ENCODE data around the gene ABCC3. TPM values are rescaled to one million over a fixed set of nuclear protein-coding genes. Genes with fewer than 3 reads are reported as not detected.

The ABCC3 gene
- total and polyA plus RNA-seq, 2 donors (not counting 3 experiments of a cell fraction or from before 2014, with no cell fraction given): 1.1 to 2.6 TPM

DNA sequence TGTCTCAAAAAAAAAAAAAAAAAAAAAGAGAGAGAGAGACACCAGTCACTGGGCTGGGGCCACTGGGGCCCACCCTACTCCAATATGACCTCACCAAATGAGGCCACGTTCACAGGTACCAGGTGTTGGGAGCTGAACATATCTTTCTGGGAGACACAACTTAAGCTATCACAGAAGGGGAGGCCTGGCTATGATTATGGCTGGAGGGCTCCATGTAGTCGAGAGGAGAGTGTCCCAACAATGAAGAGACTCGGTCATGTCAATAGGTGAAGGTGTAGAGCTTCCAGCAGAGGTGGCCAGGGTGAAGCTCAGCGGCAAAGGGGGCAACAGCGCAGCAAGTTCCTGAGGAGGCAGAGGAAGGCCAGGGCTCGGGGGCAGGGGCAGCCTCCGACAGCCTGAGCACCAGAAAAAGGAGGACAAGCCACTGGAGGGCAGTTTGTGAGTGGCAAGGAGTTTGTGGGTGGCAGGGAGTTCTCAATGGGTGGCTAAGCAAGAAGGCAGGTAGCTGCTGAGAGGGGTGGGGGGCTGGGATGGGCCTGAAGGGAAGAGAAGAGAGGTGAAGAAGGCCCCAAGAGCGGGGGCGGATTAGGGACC is 28.0 kb downstream of the ABCC3 start:
- Histone ChIP-seq H3K9ac (replicated peaks; ENCODE audit: extremely low read depth, insufficient read depth, low read length) (no peak overlapping the region), H3K9me1 (replicated peaks; ENCODE audit: control insufficient read depth, extremely low read depth, insufficient read depth, low read length) (no peaks in the 10 kb centered on the region), H4K20me1 (replicated peaks; ENCODE audit: control insufficient read depth, extremely low read depth, insufficient read depth, low read length) (no peaks in the 10 kb centered on the region), H3K27me3 (ENCODE audit: control insufficient read depth in 2 of 2, insufficient read depth in 2 of 2, low read length in 2 of 2) (no peaks in the 10 kb centered on the region), H3K79me2 (ENCODE audit: control insufficient read depth, insufficient read depth, low read length) (no peaks in the 10 kb centered on the region), H3K36me3 (ENCODE audit: control insufficient read depth in 2 of 2, extremely low read depth in 1 of 2, insufficient read depth in 2 of 2, low read length in 2 of 2) (no peaks in the 10 kb centered on the region), H3K4me1 (ENCODE audit: control insufficient read depth, extremely low read depth, insufficient read depth, low read length) (peaks cover 34% of the 10 kb centered on the region), H3K27ac (ENCODE audit: insufficient read depth, low read depth, low read length) (peak overlapping the region; percentile 90), H3K9me3 (replicated peaks; ENCODE audit: control insufficient read depth, insufficient read depth, low read length) (no peaks in the 10 kb centered on the region), H3K4me3 (replicated peaks in 1 of 3; ENCODE audit: insufficient read depth in 1 of 3, low read depth in 1 of 3, low read length in 3 of 3) (no peak overlapping the region), H3K4me2 (ENCODE audit: insufficient read depth, low read length) (no peak overlapping the region), H2AFZ (ENCODE audit: low read depth, low read length) (no peak overlapping the region)
- CTCF ChIA-PET: interaction anchor here (0.9 to 3.9 kb wide), 6 partner anchors 19 to 50 kb away, joined by 3 to 29 read pairs (median 12); no protein-coding TSS in a partner anchor
- no peak for DNase-seq (ENCODE audit: low read depth, low spot score)
- no peak for TF ChIP-seq GATA2 (IDR thresholded peaks at IDR 0.05; ENCODE audit: insufficient read depth, insufficient read length, low read depth, low read length)
- no peak for TF ChIP-seq POLR2A (IDR thresholded peaks at IDR 0.05; ENCODE audit: low read depth, low read length)
- no peak for FAIRE-seq
- POLR2A ChIA-PET: interaction anchor here (0.6 to 3.0 kb wide), 2 partner anchors 24 to 251 kb away, joined by 4 to 23 read pairs; no protein-coding TSS in a partner anchor
- no TSS peak for BruUV-seq (replicated peaks)
- intact Hi-C loops (cut with micrococcal nuclease) (no loop called here), dilution Hi-C loops (cut with MboI; ENCODE audit: extremely low pct_ligation_motif_present, low sequenced_read_pairs) (no loop called here)

DNA sequence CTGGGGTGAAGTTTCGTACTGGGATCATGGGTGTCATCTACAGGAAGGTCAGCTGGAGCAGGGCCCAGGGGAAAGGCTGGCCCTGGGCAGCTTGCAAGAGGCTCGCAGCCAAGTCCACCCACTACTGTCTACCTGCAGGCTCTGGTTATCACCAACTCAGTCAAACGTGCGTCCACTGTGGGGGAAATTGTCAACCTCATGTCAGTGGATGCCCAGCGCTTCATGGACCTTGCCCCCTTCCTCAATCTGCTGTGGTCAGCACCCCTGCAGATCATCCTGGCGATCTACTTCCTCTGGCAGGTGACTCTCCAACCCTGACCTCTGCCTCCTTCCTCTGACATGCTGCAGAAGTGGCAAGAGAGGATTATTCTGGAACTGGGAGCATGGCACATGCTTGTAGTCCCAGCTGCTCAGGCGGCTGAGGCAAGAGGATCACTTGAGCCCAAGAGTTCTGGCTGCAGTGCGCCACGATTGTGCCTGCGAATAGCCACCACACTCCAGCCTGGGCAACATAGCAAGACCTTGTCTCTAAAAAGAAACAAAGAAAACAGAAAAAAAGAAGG is 29.2 kb downstream of the ABCC3 start:
- Histone ChIP-seq H3K4me1 (ENCODE audit: control insufficient read depth, extremely low read depth, insufficient read depth, low read length) (peaks cover 45% of the 10 kb centered on the region), H3K4me2 (ENCODE audit: insufficient read depth, low read length) (no peak overlapping the region), H4K20me1 (replicated peaks; ENCODE audit: control insufficient read depth, extremely low read depth, insufficient read depth, low read length) (no peaks in the 10 kb centered on the region), H3K79me2 (ENCODE audit: control insufficient read depth, insufficient read depth, low read length) (no peaks in the 10 kb centered on the region), H3K9me1 (replicated peaks; ENCODE audit: control insufficient read depth, extremely low read depth, insufficient read depth, low read length) (no peaks in the 10 kb centered on the region), H3K9me3 (replicated peaks; ENCODE audit: control insufficient read depth, insufficient read depth, low read length) (no peaks in the 10 kb centered on the region), H3K27ac (ENCODE audit: insufficient read depth, low read depth, low read length) (no peak overlapping the region), H3K36me3 (ENCODE audit: control insufficient read depth in 2 of 2, extremely low read depth in 1 of 2, insufficient read depth in 2 of 2, low read length in 2 of 2) (no peaks in the 10 kb centered on the region), H3K9ac (replicated peaks; ENCODE audit: extremely low read depth, insufficient read depth, low read length) (no peak overlapping the region), H3K27me3 (ENCODE audit: control insufficient read depth in 2 of 2, insufficient read depth in 2 of 2, low read length in 2 of 2) (no peaks in the 10 kb centered on the region), H3K4me3 (replicated peaks in 1 of 3; ENCODE audit: insufficient read depth in 1 of 3, low read depth in 1 of 3, low read length in 3 of 3) (no peak overlapping the region), H2AFZ (ENCODE audit: low read depth, low read length) (no peak overlapping the region)
- ChIA-PET POLR2A (no interaction called here), CTCF (no interaction called here)
- no TSS peak for BruUV-seq (replicated peaks)
- TF ChIP-seq, protein P1, sequence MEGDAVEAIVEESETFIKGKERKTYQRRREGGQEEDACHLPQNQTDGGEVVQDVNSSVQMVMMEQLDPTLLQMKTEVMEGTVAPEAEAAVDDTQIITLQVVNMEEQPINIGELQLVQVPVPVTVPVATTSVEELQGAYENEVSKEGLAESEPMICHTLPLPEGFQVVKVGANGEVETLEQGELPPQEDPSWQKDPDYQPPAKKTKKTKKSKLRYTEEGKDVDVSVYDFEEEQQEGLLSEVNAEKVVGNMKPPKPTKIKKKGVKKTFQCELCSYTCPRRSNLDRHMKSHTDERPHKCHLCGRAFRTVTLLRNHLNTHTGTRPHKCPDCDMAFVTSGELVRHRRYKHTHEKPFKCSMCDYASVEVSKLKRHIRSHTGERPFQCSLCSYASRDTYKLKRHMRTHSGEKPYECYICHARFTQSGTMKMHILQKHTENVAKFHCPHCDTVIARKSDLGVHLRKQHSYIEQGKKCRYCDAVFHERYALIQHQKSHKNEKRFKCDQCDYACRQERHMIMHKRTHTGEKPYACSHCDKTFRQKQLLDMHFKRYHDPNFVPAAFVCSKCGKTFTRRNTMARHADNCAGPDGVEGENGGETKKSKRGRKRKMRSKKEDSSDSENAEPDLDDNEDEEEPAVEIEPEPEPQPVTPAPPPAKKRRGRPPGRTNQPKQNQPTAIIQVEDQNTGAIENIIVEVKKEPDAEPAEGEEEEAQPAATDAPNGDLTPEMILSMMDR (IDR thresholded peaks at IDR 0.05; ENCODE audit: extremely low read depth in 1 of 2, insufficient read depth in 1 of 2, low read depth in 1 of 2, low read length in 2 of 2): no peak
- TF ChIP-seq MYC (IDR thresholded peaks at IDR 0.05; ENCODE audit: low read depth, low read length): no peak
- TF ChIP-seq FOS (IDR thresholded peaks at IDR 0.05; ENCODE audit: borderline replicate concordance, insufficient read depth, low read length): no peak
- no peak for TF ChIP-seq POLR2AphosphoS5 (IDR thresholded peaks at IDR 0.05; ENCODE audit: insufficient read depth, low read depth, low read length)
- no peak for TF ChIP-seq JUN (IDR thresholded peaks at IDR 0.05; ENCODE audit: borderline replicate concordance, insufficient read depth, insufficient read length, low read depth)
- TF ChIP-seq POLR2A (IDR thresholded peaks at IDR 0.05; ENCODE audit: low read depth, low read length): no peak
- TF ChIP-seq, protein P2, sequence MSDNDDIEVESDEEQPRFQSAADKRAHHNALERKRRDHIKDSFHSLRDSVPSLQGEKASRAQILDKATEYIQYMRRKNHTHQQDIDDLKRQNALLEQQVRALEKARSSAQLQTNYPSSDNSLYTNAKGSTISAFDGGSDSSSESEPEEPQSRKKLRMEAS (IDR thresholded peaks at IDR 0.05; ENCODE audit: insufficient read depth, insufficient read length): no peak
- TF ChIP-seq GATA2 (IDR thresholded peaks at IDR 0.05; ENCODE audit: insufficient read depth, insufficient read length, low read depth, low read length): no peak
- TF ChIP-seq EZH2 (IDR thresholded peaks at IDR 0.05; ENCODE audit: borderline replicate concordance, low read depth, low read length, severe bottlenecking): no peak
- FAIRE-seq (no peak), DNase-seq (ENCODE audit: low read depth, low spot score) (no peak)
- intact Hi-C loops (cut with micrococcal nuclease) (no loop called here), dilution Hi-C loops (cut with MboI; ENCODE audit: extremely low pct_ligation_motif_present, low sequenced_read_pairs) (no loop called here)

Measured in endothelial cell of umbilical vein (primary cell).